Left lobe of liver (tissue), 2 donors: ENCODE measurements around the gene LIMS2. TPM values are rescaled to one million over a fixed set of nuclear protein-coding genes. Genes with fewer than 3 reads are reported as not detected.

Source experiments
- ATAC-seq: fragments of 200-7000 bp; cut with Tn5 transposase; one replicate; pipeline ENCODE4 v1.9.1; 2020; ENCODE audit warnings: mild to moderate bottlenecking, moderate library complexity
- DNase-seq: peaks from one replicate; pipeline ENCODE4 v3.0.0-alpha.2; 2020; ENCODE audit warnings: low spot score
- total RNA-seq: library from RNA; stranded (reverse); gene quantifications from one replicate; pipeline ENCODE4 v1.2.1, GENCODE V29; 2021
- donor health status: DM: no; HTN: no; CAD: no; lungs with moderate emphysema.
- donor health status: DM: no; HTN: yes; CAD: no.

LIMS2 gene
- total RNA-seq, 1 donor from 2014 or later = 31.0 TPM

DNA sequence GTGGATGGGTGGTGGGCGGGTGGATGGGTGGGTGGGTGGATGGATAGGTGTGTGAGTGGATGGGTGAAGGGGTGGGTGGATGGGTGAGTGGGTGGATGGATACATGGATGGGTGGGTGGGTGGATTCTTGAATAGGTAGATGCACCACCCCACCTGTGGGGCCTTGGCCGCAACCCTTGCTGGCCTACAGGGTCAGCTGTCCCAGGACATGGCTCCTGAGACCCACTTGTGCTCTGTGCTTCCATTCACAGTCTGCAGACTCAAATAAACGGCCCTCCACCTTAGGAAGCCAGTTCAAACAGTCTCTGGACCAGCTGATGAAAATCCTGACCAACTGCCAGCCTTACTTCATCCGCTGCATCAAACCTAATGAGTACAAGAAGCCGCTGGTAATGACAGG lies 85.5 kb downstream of the LIMS2 start:
- DNase-seq (peak; percentile 21), ATAC-seq (no peak)

DNA sequence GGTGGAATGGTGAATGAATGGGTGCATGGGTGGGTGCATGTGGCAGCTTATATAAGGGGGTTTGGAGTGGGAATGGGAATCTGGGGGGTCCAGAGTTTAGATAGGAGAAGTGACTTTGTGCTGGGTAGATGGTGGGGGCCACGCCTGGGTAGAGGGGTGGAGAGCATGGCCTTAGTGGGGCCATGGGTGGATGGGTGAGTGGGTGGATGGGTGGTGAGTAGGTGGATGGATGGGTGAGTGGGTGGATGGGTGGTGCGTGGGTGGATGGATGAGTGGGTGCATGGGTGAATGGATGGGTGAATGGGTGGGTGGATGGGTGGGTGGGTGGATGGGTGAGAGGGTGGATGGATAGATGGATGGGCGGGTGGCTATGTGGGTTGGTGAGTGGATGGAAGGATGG lies 86.0 kb downstream of the LIMS2 start:
- ATAC-seq = no peak
- DNase-seq = peak; percentile 15

Other genes with a start within 250 kb of the LIMS2 start
- gene IWS1, start 149.0 kb downstream of the LIMS2 start, total RNA-seq = 19.1 TPM
- 0.63 TPM for gene MYO7B, start 139.8 kb downstream of the LIMS2 start, total RNA-seq
- not detected for gene GPR17, start 29.4 kb downstream of the LIMS2 start, total RNA-seq
- gene SFT2D3, start 26.0 kb upstream of the LIMS2 start, total RNA-seq = 3.7 TPM
- gene WDR33, start 135.6 kb upstream of the LIMS2 start, total RNA-seq = 28.8 TPM
- 15.3 TPM for gene POLR2D, start 182.6 kb upstream of the LIMS2 start, total RNA-seq
- gene AMMECR1L, start 210.4 kb upstream of the LIMS2 start, total RNA-seq = 6.4 TPM